ENCODE data around the gene THUMPD1.
"Not testable (repeated sequence)": the region's sequence is repeated elsewhere in the genome, so short reads cannot be mapped to it uniquely, and the experiment has no call there.

THUMPD1 gene

GRCh38 chr16:20741554-20742285 is at the start of gene THUMPD1:
TSS of gene THUMPD1 (minus strand) at chr16:20741818. CDS start at chr16:20741739, 79 bp downstream.
- DNase-seq, result peak; percentile 98

GRCh38 chr16:20789130-20789529 is 47.5 kb upstream of the THUMPD1 start:
- no peak for DNase-seq

- DNase-seq, result no peak
These were observed 42.6 kb upstream of the THUMPD1 start for GRCh38 chr16:20784204-20784603.

DNA sequence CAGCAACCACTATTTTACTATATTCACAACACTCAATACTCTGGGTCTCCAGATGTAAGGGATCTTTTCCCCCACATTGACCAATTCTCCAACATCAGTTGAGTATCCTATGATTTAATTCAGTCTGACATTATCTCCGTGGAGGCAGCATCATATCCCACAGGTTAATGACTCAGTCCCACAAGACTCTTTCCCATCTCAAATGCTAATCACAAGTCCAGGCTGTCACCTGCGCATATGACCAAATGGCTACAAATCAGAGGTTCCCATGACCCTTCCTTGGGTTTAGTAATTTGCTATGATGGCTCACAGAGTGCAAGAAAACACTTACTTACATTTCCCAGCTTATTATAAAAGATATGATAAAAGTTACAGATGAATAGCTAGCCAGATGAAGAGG is 40.9 kb upstream of the THUMPD1 start:
- DNase-seq, result no peak

- DNase-seq, result no peak
These were observed 40.1 kb upstream of the THUMPD1 start for GRCh38 chr16:20781697-20782096.

DNA sequence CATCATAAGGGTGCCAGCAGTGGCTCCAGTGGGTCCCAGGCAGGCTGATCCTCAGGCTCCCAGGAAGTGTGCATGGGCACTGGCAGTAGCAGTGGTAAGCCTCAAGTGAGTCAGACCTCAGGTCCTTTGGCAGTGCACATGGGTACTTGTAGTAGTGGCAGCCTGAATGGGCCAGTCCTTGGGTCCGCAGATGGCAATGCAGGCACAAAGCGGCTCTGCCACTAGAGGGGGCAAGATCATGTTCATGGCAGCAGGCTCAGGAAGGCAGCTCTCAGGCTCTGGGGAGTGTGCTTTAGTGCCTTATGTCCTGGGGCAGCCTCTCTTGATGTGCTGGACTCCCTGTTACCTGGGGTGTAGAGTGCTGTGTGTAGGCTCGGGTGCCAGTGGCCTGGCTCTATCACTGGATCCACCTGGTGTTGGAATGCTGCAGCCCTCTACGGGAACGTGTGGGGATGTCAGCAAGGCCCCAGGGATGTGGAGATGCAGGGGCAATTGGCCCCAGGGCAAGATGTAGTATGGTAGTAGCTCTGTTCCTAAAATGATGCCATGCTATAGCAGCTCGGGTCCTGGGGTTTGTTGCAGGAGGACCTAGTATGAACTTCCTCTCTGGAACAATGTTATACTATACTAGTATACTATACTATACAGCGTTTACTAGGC is 33.2 kb upstream of the THUMPD1 start:
- peak; percentile 76 for DNase-seq

DNA sequence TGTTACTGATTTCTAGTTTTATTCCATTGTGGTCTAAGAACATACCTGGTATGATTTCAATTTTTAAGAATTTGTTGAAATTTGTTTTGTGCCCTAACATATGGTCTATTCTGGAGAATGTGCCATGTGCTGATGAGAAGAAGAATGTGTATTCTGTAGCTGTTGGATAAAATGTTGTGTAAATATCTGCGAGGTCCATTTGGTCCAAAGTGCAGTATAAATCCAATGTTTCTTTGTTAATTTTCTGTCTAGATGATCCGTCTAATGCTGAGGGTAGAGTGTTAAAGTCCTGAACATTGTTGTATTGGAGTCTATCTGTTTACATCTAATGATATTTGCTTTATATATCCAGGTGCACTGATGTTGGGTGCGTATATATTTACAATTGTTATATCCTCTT is 32.1 kb upstream of the THUMPD1 start:
- DNase-seq, result no peak

DNA sequence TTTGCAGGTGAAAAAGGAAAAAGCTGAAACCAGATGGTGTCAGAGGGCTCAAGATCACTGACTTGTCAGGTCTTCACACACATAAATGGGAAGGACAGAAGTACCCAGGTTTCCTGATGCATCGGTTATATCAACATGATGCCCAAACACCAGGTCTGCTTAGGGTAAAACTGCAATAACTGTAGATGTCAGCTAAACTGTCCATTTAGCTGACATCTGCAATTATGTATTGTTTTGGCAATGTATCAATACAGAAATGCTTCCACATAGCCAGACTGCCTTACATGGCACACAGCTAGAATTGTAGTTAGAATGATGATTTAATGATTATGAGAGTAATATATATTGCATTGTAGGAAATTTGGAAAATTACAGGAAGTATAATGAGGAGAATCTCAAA is 27.2 kb upstream of the THUMPD1 start:
- DNase-seq, result no peak

GRCh38 chr16:20768121-20768520 is 26.5 kb upstream of the THUMPD1 start:
- DNase-seq, result no peak

GRCh38 chr16:20767577-20767976 is 26.0 kb upstream of the THUMPD1 start:
- DNase-seq, result no peak

GRCh38 chr16:20766294-20766693 is 24.7 kb upstream of the THUMPD1 start:
- no peak for DNase-seq

GRCh38 chr16:20765732-20766131 is 24.1 kb upstream of the THUMPD1 start:
- no peak for DNase-seq

DNA sequence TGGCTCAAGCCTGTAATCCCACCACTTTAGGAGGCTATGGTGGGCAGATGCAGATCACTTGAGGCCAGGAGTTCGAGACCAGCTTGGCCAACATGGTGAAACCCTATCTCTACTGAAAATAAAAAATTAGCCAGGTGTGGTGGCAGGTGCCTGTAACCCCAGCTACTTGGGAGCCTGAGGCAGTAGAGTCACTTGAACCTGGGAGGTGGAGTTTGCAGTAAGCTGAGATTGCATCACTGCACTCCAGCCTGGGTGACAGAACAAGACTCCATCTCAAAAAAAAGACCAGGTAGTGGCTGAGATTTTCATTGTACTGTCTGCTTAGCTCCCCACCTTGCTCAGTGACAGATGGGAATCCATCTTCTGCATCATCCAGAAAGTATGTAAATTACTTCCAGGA is 22.8 kb upstream of the THUMPD1 start:
- DNase-seq, result not testable (repeated sequence)

GRCh38 chr16:20763461-20764232 is 22.0 kb upstream of the THUMPD1 start, which contains the start of gene ACSM3:
TSS of gene ACSM3 (plus strand) at chr16:20764014. CDS start at chr16:20770035, 6,021 bp downstream.
- peak; percentile 74 for DNase-seq

DNA sequence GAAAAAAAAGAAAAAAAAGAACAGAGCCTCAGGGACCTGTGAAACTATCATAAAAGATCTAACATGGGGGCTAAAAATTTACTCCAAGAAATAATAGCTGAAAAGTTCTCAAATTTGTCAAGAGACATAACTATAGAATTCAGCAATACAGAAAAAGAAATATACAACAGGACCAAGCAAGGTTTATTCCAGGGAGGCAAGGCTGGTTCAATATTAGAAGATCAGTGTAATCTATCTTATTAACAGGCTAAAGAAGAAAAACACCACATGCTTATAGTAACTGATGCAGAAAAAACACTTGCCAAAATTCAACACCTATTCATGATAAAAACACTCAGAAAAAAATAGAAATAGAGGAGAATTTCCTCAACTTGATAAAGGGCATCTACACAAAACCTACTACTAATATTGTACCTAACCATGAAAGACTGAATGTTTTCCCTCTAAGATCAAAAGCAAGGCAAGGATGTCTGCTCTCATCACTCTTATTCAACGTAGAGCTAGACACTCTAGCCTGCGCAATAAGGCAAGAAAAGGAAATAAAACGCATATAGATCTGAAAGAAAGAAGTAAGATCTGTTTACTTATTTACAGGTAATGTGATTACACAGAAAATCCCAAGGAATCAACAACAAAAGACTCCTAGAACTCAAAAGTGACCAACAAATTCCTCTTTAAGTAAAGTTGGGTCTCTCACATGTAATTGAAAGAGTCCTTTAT is 20.9 kb upstream of the THUMPD1 start:
- DNase-seq, result no peak

GRCh38 chr16:20761175-20761574 is 19.6 kb upstream of the THUMPD1 start:
- DNase-seq, result no peak

DNA sequence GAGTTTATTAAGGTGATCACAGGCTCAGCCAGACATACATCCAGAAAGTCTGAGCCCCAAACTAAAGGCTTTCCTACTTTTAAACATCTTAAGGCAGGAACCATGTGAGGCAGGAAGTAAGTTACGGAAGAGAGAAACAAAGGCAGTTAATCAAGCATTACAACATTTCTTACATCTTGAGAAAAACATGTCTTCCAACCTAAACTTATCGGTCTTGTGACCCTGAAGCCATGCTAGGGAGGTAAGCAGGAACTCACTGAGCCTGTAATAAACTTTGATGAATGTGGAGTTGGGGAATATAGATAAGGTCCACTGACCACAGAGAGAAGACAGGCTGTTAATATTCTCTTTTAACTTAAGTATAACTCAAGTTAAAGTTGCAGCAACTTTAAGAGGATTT is 18.7 kb upstream of the THUMPD1 start:
- no peak for DNase-seq

GRCh38 chr16:20755799-20756198 is 14.2 kb upstream of the THUMPD1 start:
- not testable (repeated sequence) for DNase-seq

DNA sequence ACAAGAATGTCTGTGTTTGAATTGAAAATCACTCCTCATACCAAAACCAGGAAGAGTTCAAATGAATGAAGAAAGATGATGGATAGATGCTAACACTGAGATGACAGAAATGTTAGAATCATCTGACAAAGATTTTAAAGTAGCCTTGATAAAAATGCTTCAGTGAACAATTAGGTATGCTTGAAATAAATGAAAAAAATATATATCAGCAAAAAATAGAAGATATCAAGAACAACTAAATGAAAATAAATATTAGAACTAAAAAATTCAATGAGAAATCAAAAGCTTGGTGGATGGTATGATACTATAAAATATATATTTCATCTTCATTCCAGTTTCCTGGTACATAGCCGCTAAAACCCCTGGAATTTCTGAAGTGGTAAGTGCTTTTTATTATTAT is 13.6 kb upstream of the THUMPD1 start:
- DNase-seq, result no peak

GRCh38 chr16:20753727-20754126 is 12.1 kb upstream of the THUMPD1 start:
- DNase-seq, result no peak

DNA sequence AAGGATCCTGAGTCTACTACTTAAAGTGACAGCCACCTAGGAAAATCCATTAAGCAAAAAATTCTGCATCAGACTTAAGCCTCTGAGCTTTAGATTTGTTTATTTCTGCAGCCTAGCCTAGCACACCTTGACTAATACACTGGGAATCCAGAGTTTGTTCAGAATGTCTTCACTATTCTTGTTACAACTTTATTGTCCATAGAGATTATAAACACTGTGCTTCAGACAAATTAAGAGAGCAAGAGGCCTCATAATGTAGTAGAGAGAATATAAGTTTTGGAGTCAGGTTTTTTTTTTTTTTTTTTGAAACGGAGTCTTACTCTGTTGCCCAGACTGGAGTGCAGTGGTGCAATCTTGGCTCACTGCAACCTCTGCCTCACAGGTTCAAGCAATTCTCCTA is 8.9 kb upstream of the THUMPD1 start:
- no peak for DNase-seq

GRCh38 chr16:20749474-20749873 is 7.9 kb upstream of the THUMPD1 start:
- DNase-seq, result no peak
